Activated CD8-positive, alpha-beta T cell treated with anti-CD3 and anti-CD28 coated beads for 36 hours (primary cell): ENCODE results near the gene PGF. TPM values are rescaled to one million over a fixed set of nuclear protein-coding genes. Genes with fewer than 3 reads are reported as not detected.
A peak's percentile ranks its signal among the peaks of the same experiment; 100 is the strongest.
"Not testable (repeated sequence)": the region's sequence is repeated elsewhere in the genome, so short reads cannot be mapped to it uniquely, and the experiment has no call there.

Experiments
- ATAC-seq: fragments of 200-7000 bp; cut with Tn5 transposase; one replicate; pipeline ENCODE4 v1.10.0; 2021; ENCODE audit warnings: mild to moderate bottlenecking, moderate library complexity
- CTCF ChIA-PET: fragments of 350-600 bp; sonication (Branson Sonifier 250); formaldehyde crosslinking; loops from one replicate; lab custom pipeline; 2021; ENCODE audit warnings: antibody characterized with exemption; lab: Charles Lee
- POLR2A ChIA-PET: fragments of 350-600 bp; sonication (Branson Sonifier 250); formaldehyde crosslinking; loops from one replicate; lab custom pipeline; 2021; ENCODE audit warnings: antibody characterized with exemption; lab: Charles Lee
- DNase-seq: peaks from one replicate; pipeline ENCODE4 v3.0.0-alpha.2; 2020
- H3K27ac Mint-ChIP-seq: one replicate; pipeline ENCODE4 v1.8.0; 2021; ENCODE audit warnings: mild to moderate bottlenecking, mixed read lengths
- H3K27me3 Mint-ChIP-seq: one replicate; pipeline ENCODE4 v1.8.0; 2021; ENCODE audit warnings: mixed read lengths
- H3K36me3 Mint-ChIP-seq: one replicate; pipeline ENCODE4 v1.8.0; 2021; ENCODE audit warnings: low read depth, mixed read lengths
- H3K4me1 Mint-ChIP-seq: one replicate; pipeline ENCODE4 v1.8.0; 2021; ENCODE audit warnings: low read depth, mixed read lengths
- H3K4me3 Mint-ChIP-seq: one replicate; pipeline ENCODE4 v1.8.0; 2021; ENCODE audit warnings: mild to moderate bottlenecking, moderate library complexity, mixed read lengths
- H3K9me3 Mint-ChIP-seq: one replicate; pipeline ENCODE4 v1.8.0; 2021; ENCODE audit warnings: mixed read lengths
- intact Hi-C: fragments of 100-400 bp; cut with micrococcal nuclease; formaldehyde crosslinking; loops from one replicate; pipeline ENCODE4 v1.10.0; 2022
- total RNA-seq, 2 experiments: library from RNA; stranded (reverse); gene quantifications; one replicate each; pipeline ENCODE4 v1.2.3, GENCODE V29; 2021
- TF ChIP-seq, protein P1 (sequence below): fragments of 200-600 bp; IDR thresholded peaks from one replicate; pipeline ENCODE4 v1.8.0; 2022; ENCODE audit warnings: antibody characterized with exemption, mild to moderate bottlenecking

The PGF gene
- total RNA-seq, 2 experiments from 2014 or later, result 0.27 to 0.45 TPM

GRCh38 chr14:74934041-74934440, 21.4 kb downstream of the PGF start:
- H3K4me3 Mint-ChIP-seq, result no peak overlapping the region
- TF ChIP-seq, protein P1, sequence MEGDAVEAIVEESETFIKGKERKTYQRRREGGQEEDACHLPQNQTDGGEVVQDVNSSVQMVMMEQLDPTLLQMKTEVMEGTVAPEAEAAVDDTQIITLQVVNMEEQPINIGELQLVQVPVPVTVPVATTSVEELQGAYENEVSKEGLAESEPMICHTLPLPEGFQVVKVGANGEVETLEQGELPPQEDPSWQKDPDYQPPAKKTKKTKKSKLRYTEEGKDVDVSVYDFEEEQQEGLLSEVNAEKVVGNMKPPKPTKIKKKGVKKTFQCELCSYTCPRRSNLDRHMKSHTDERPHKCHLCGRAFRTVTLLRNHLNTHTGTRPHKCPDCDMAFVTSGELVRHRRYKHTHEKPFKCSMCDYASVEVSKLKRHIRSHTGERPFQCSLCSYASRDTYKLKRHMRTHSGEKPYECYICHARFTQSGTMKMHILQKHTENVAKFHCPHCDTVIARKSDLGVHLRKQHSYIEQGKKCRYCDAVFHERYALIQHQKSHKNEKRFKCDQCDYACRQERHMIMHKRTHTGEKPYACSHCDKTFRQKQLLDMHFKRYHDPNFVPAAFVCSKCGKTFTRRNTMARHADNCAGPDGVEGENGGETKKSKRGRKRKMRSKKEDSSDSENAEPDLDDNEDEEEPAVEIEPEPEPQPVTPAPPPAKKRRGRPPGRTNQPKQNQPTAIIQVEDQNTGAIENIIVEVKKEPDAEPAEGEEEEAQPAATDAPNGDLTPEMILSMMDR, result no peak
- ChIA-PET CTCF (interaction anchor here (1.0 to 1.9 kb wide), 5 partner anchors 10 to 155 kb away, joined by 3 to 6 read pairs (median 5); partner anchors contain the start of gene RPS6KL1), POLR2A (interaction anchor here (0.6 kb wide), 2 partner anchors 118 to 159 kb away, joined by 3 read pairs; no protein-coding TSS in a partner anchor)
- no peaks in the 10 kb centered on the region for H3K36me3 Mint-ChIP-seq
- no peaks in the 10 kb centered on the region for H3K27me3 Mint-ChIP-seq
- H3K9me3 Mint-ChIP-seq, result no peaks in the 10 kb centered on the region
- intact Hi-C loops, result no loop called here
- no peak overlapping the region for H3K27ac Mint-ChIP-seq
- DNase-seq (no peak), ATAC-seq (no peak)
- H3K4me1 Mint-ChIP-seq, result peaks cover 14% of the 10 kb centered on the region

DNA sequence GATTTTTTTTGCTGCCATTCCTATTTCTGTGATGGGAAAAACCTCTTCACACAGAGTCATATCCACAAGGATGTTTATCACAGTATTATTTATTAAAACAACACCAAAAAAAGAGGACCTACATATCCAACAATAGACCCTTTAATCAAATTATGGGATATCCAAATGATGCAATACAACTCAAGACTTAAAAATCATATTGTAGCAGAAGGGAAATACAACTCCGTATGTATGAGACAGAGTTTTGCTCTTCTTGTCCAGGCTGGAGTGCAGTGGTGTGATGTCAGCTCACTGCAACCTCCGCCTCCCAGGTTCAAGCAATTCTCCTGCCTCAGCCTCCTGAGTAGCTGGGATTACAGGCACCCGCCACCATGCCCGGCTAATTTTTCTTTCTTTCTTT, 22.5 kb downstream of the PGF start:
- intact Hi-C loops, H3K27me3 Mint-ChIP-seq, ATAC-seq, H3K27ac Mint-ChIP-seq, H3K9me3 Mint-ChIP-seq, H3K36me3 Mint-ChIP-seq, H3K4me3 Mint-ChIP-seq, POLR2A ChIA-PET, DNase-seq: not testable (repeated sequence)
- peaks cover 14% of the 10 kb centered on the region for H3K4me1 Mint-ChIP-seq
- CTCF ChIA-PET, result interaction anchor here (1.4 to 1.9 kb wide), 3 partner anchors 9 to 13 kb away, joined by 4 to 10 read pairs (median 6); partner anchors contain the start of gene RPS6KL1

DNA sequence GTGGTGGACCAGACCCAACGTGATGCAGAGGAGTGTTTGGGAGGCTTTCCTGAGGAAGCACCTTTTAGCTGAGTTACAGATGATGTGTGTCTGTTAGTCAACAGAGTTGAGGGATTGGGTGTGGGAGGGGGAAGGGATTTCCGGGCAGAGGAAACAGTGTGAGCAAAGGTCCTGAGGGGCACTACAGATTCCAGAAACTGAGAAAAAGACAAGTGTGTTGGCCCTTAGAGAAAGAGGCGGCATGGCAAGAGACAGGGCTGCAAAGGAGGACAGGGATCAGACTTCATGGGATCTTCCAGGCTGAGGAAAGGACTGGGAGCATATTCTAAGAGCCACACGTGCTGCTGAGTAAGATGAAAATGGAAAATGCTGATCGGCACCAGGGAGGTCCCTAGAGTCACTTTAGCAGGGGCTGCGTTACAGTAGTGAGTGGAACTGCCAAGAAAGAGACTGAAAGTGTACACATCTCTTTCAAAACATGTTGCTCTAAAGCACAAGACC, 22.9 kb downstream of the PGF start:
- TF ChIP-seq, protein P1, result no peak
- Mint-ChIP-seq H3K27me3 (no peaks in the 10 kb centered on the region), H3K4me1 (peaks cover 12% of the 10 kb centered on the region), H3K36me3 (no peaks in the 10 kb centered on the region), H3K4me3 (no peak overlapping the region), H3K27ac (no peak overlapping the region), H3K9me3 (no peaks in the 10 kb centered on the region)
- ChIA-PET POLR2A (interaction anchor here (1.2 kb wide), 1 partner anchor 9 kb away, joined by 3 read pairs; the partner anchor contains the start of gene RPS6KL1), CTCF (interaction anchor here (1.2 to 1.9 kb wide), 2 partner anchors 13 to 72 kb away, joined by 5 to 10 read pairs; no protein-coding TSS in a partner anchor)
- intact Hi-C loops, result no loop called here
- peak; percentile 30 for ATAC-seq
- no peak for DNase-seq

DNA sequence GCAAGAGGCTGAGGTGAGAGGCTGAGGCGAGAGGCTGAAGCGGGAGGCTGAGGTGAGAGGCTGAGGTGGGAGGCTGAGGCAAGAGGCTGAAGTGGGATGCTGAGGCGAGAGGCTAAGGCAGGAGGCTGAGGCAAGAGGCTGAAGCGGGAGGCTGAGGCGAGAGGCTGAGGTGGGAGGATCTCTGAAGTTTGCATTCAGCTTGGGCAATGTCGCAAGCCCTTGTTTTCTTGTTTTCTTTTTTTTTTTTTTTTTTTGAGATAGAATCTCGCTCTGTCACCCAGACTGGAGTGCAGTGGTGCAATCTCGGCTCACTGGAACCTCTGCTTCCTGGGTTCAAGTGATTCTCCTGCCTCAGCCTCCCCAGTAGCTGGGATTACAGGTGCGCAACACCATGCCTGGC, 23.7 kb downstream of the PGF start:
- ATAC-seq, H3K4me3 Mint-ChIP-seq, H3K27me3 Mint-ChIP-seq, H3K4me1 Mint-ChIP-seq, H3K36me3 Mint-ChIP-seq, H3K9me3 Mint-ChIP-seq, intact Hi-C loops, H3K27ac Mint-ChIP-seq, DNase-seq: not testable (repeated sequence)
- CTCF ChIA-PET, result interaction anchor here (1.2 to 1.9 kb wide), 4 partner anchors 14 to 71 kb away, joined by 3 to 10 read pairs (median 4); no protein-coding TSS in a partner anchor
- POLR2A ChIA-PET, result interaction anchor here (1.2 kb wide), 1 partner anchor 8 kb away, joined by 3 read pairs; the partner anchor contains the start of gene RPS6KL1

DNA sequence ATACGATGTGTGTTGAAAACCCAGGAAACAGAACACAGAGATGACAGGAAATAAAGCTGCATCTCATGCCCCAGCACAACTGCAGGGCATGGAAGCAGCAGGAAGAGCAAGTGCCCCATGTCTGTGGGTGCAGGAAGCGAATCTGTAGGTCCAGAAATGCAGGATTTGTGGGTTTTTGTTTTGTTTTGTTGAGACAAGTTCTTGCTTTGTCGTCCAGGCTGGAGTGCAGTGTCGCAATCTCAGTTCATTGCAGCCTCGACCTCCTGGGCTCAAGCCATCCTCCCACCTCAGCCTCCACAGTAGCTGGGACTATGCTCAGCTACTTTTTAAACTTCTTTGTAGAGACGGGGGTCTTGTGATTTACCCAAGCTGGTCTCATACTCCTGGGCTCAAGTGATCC, 26.2 kb downstream of the PGF start:
- H3K27ac Mint-ChIP-seq, result no peak overlapping the region
- peaks cover under 1% of the 10 kb centered on the region for H3K27me3 Mint-ChIP-seq
- H3K9me3 Mint-ChIP-seq, result no peaks in the 10 kb centered on the region
- H3K4me3 Mint-ChIP-seq, result no peak overlapping the region
- no peak for ATAC-seq
- TF ChIP-seq, protein P1, result no peak
- peaks cover 7% of the 10 kb centered on the region for H3K4me1 Mint-ChIP-seq
- intact Hi-C loops, result no loop called here
- H3K36me3 Mint-ChIP-seq, result no peaks in the 10 kb centered on the region
- ChIA-PET CTCF (no interaction called here), POLR2A (interaction anchor here (0.7 kb wide), 1 partner anchor 140 kb away, joined by 3 read pairs; the partner anchor contains the start of gene ZC2HC1C)
- no peak for DNase-seq

- TF ChIP-seq, protein P1, result no peak
- ChIA-PET CTCF (interaction anchor here (1.3 kb wide), 1 partner anchor 18 kb away, joined by 3 read pairs; no protein-coding TSS in a partner anchor), POLR2A (interaction anchor here (0.7 kb wide), 1 partner anchor 21 kb away, joined by 3 read pairs; no protein-coding TSS in a partner anchor)
- no peaks in the 10 kb centered on the region for H3K9me3 Mint-ChIP-seq
- no peaks in the 10 kb centered on the region for H3K36me3 Mint-ChIP-seq
- H3K4me1 Mint-ChIP-seq, result peaks cover 7% of the 10 kb centered on the region
- H3K4me3 Mint-ChIP-seq, result no peak overlapping the region
- peaks cover 7% of the 10 kb centered on the region for H3K27me3 Mint-ChIP-seq
- intact Hi-C loops, result no loop called here
- DNase-seq (no peak), ATAC-seq (no peak)
- no peak overlapping the region for H3K27ac Mint-ChIP-seq
Observed at GRCh38 chr14:74927225-74927624, 28.2 kb downstream of the PGF start.
